CD4-positive, CD25-positive, alpha-beta regulatory T cell (primary cell): Measurements from ENCODE around the gene EPG5. TPM values are rescaled to one million over a fixed set of nuclear protein-coding genes. Genes with fewer than 3 reads are reported as not detected.

ENCODE experiments used
- ATAC-seq, 2 donors: fragments of 150-1000 bp; cut with Tn5 transposase; one replicate each; pipeline ENCODE4 v1.10.0; 2021; ENCODE audit warnings: low read depth in 2 of 2, moderate number of reproducible peaks in 2 of 2, moderate library complexity in 1 of 2
- DNase-seq, 3 donors: peaks; one replicate each; pipeline versions ENCODE4 v3.0.0 to v3.0.0-alpha.2; 2012 to 2022; ENCODE audit warnings: mixed read lengths in 1 of 3
- H3K27ac ChIP-seq: one replicate; pipeline ENCODE4 v1.7.0; 2013; ENCODE audit warnings: mild to moderate bottlenecking, low read length; ENCODE audit not compliant: insufficient read depth, poor library complexity, severe bottlenecking
- H3K27me3 ChIP-seq: one replicate; pipeline ENCODE4 v1.7.0; 2013; ENCODE audit warnings: low read length; ENCODE audit not compliant: control insufficient read depth, insufficient read depth
- H3K36me3 ChIP-seq: one replicate; pipeline ENCODE4 v1.7.0; 2013; ENCODE audit warnings: mild to moderate bottlenecking, low read length, moderate library complexity; ENCODE audit not compliant: control insufficient read depth, insufficient read depth
- H3K4me1 ChIP-seq: 2 replicates; pipeline ENCODE4 v1.7.0; 2013; ENCODE audit warnings: mild to moderate bottlenecking, low read length; ENCODE audit not compliant: insufficient read depth, control insufficient read depth, poor library complexity, severe bottlenecking
- H3K4me3 ChIP-seq: one replicate; pipeline ENCODE4 v1.7.0; 2013; ENCODE audit warnings: low read depth, mild to moderate bottlenecking, low read length, moderate library complexity
- H3K9me3 ChIP-seq, 2 experiments: 1 replicate in 1 of 2; 2 replicates in 1 of 2; pipeline ENCODE4 v1.7.0; 2013; ENCODE audit warnings: low read length in 2 of 2, mild to moderate bottlenecking in 1 of 2, moderate library complexity in 1 of 2; ENCODE audit not compliant: control insufficient read depth in 2 of 2
- H3K27ac Mint-ChIP-seq, 3 donors: one replicate each; pipeline ENCODE4 v1.8.0; 2020 to 2022; ENCODE audit warnings: mild to moderate bottlenecking in 3 of 3, mixed read lengths in 3 of 3, moderate library complexity in 2 of 3
- H3K27me3 Mint-ChIP-seq: one replicate; pipeline ENCODE4 v1.8.0; 2022; ENCODE audit warnings: mild to moderate bottlenecking, mixed read lengths
- H3K36me3 Mint-ChIP-seq: one replicate; pipeline ENCODE4 v1.8.0; 2020; ENCODE audit warnings: mixed read lengths
- H3K4me1 Mint-ChIP-seq, 4 donors: one replicate each; pipeline ENCODE4 v1.8.0; 2020 to 2022; ENCODE audit warnings: mixed read lengths in 4 of 4, mild to moderate bottlenecking in 1 of 4
- H3K4me3 Mint-ChIP-seq, 4 donors: one replicate each; pipeline ENCODE4 v1.8.0; 2020 to 2022; ENCODE audit warnings: mild to moderate bottlenecking in 4 of 4, mixed read lengths in 4 of 4, moderate library complexity in 3 of 4
- H3K9me3 Mint-ChIP-seq, 7 donors: one replicate each; pipeline ENCODE4 v1.8.0; 2020 to 2022; ENCODE audit warnings: mixed read lengths in 7 of 7, mild to moderate bottlenecking in 3 of 7, moderate library complexity in 2 of 7
- polyA plus RNA-seq, 4 donors: library from polyadenylated mRNA; unstranded; fragments of 300-500 nt; fragmentation: Illumina TruSeq; gene quantifications; one replicate each; pipeline ENCODE4 v1.2.3, GENCODE V29; 2021
- total RNA-seq: library from RNA; stranded (reverse); gene quantifications from one replicate; pipeline ENCODE4 v1.2.3, GENCODE V29; 2022

The EPG5 gene, protein sequence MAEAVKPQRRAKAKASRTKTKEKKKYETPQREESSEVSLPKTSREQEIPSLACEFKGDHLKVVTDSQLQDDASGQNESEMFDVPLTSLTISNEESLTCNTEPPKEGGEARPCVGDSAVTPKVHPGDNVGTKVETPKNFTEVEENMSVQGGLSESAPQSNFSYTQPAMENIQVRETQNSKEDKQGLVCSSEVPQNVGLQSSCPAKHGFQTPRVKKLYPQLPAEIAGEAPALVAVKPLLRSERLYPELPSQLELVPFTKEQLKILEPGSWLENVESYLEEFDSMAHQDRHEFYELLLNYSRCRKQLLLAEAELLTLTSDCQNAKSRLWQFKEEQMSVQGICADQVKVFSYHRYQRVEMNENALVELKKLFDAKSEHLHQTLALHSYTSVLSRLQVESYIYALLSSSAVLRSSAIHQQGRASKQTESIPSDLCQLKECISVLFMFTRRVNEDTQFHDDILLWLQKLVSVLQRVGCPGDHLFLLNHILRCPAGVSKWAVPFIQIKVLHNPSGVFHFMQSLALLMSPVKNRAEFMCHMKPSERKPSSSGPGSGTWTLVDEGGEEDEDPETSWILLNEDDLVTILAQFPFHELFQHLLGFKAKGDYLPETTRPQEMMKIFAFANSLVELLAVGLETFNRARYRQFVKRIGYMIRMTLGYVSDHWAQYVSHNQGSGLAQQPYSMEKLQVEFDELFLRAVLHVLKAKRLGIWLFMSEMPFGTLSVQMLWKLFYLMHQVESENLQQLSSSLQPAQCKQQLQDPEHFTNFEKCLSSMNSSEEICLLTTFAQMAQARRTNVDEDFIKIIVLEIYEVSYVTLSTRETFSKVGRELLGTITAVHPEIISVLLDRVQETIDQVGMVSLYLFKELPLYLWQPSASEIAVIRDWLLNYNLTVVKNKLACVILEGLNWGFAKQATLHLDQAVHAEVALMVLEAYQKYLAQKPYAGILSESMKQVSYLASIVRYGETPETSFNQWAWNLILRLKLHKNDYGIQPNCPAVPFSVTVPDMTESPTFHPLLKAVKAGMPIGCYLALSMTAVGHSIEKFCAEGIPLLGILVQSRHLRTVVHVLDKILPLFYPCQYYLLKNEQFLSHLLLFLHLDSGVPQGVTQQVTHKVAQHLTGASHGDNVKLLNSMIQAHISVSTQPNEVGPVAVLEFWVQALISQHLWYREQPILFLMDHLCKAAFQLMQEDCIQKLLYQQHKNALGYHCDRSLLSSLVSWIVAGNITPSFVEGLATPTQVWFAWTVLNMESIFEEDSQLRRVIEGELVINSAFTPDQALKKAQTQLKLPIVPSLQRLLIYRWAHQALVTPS (N-terminal part only)
- 49.8 TPM for total RNA-seq
- 1 to 10 TPM; 4.1 to 6.0 (median 5.2) TPM for polyA plus RNA-seq

DNA sequence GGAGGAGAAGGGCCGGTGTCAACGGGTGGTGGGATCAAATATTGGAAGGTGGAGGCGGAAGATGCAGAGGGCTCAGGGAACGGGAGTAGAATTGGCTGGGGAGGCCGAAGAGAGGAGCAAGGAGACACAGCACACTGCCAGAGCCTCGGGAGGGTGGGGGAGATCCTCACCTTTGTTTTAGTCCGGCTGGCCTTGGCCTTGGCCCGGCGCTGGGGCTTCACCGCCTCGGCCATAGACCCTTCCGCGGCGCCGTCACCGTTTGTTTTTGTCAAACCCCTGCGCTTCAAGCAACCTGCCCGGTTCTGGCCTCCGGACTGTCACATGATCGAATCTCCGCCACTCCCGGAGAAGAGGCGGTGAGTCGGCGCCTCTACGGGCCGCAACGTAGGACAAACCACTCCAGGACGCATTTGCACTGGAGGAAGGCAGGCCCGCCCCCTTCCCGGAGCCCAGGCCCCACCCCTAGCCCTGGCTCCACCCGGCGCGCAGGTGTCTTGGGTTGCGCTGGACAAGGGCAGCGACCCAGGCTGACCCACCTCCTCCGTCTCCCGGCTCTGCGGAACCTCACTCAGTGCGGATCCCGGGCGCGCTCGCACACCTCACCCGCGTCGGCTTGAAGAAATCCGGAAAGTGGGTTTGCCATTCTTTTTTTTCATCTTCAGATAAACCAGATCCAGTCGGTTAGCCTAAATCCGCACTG lies at the start of gene EPG5:
Gene EPG5 (minus strand): TSS at position 323 of the 700 bp plus-strand sequence. CDS start 90 bp downstream, at position 233.
- Histone ChIP-seq H3K36me3 (peaks cover 5% of the 10 kb centered on the region), H3K4me1 (peaks cover 33% of the 10 kb centered on the region), H3K27me3 (no peaks in the 10 kb centered on the region), H3K4me3 (peak within 1 kb of the TSS; percentile 90), H3K9me3 (no peaks in the 10 kb centered on the region), H3K27ac (peak within 1 kb of the TSS; percentile 59)
- H3K27ac Mint-ChIP-seq, result peak within 1 kb of the TSS; percentile 90 to 97 (median 96)
- DNase-seq (peak; percentile 85 to 96 (median 90)), ATAC-seq (peak; percentile 94 to 97)
- no peaks in the 10 kb centered on the region for H3K9me3 Mint-ChIP-seq
- H3K27me3 Mint-ChIP-seq, result peaks cover 8% of the 10 kb centered on the region
- H3K36me3 Mint-ChIP-seq, result peaks cover 11% of the 10 kb centered on the region
- peaks cover 23 to 54% (median 41%) of the 10 kb centered on the region in 4 donors for H3K4me1 Mint-ChIP-seq
- H3K4me3 Mint-ChIP-seq, result peak within 1 kb of the TSS; percentile 98 to 100 (median 99)

DNA sequence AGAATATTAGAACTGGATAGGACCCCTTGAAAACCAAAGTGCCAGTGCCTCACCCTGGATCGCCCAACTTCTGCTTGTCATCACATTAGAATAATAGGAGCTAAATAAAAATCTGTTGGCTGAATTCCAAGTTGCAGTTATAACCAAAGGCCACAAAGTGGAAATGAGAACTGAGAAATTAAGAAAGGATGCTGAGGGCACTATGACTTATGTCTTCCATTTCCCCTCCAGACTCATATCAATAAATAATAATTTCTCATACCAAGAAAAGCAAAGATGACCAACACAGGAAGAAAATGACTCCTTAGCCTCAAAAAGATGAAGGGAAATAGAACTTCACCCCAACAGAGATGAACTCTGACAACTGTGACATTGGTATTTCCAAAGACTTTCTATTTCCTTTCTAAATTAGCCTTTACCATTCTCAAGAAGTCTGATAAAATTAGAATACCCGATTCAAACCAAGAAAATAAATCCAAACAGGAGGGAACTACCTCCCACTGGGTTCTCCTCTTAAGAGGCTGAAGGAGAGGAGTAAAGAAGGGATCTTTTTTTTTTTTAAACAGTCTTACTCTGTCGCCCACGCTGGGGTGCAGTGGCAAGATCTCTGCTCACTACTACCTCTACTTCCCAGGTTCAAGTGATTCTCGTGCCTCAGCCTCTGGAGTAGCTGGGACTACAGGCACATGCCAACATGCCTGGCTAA lies 46.5 kb upstream of the EPG5 start:
- ATAC-seq (no peak), DNase-seq (peak in 1 of 3 donors; percentile 24)
- Mint-ChIP-seq H3K4me3 (no peak overlapping the region), H3K36me3 (peaks cover 22% of the 10 kb centered on the region), H3K27ac (no peak overlapping the region), H3K4me1 (peaks cover 0 to 6% (median 4%) of the 10 kb centered on the region in 4 donors), H3K9me3 (peaks cover 0 to 1% (median 0%) of the 10 kb centered on the region in 7 donors), H3K27me3 (peaks cover 6% of the 10 kb centered on the region)
- H3K4me1 ChIP-seq, result no peaks in the 10 kb centered on the region
- no peak overlapping the region for H3K27ac ChIP-seq
- H3K4me3 ChIP-seq, result no peak overlapping the region
- no peaks in the 10 kb centered on the region for H3K9me3 ChIP-seq
- peaks cover 9% of the 10 kb centered on the region for H3K36me3 ChIP-seq
- no peaks in the 10 kb centered on the region for H3K27me3 ChIP-seq

- DNase-seq, result no peak
- H3K4me1 ChIP-seq, result no peaks in the 10 kb centered on the region
- H3K27me3 Mint-ChIP-seq, result no peaks in the 10 kb centered on the region
- peaks cover 0 to 1% (median 0%) of the 10 kb centered on the region in 7 donors for H3K9me3 Mint-ChIP-seq
- H3K36me3 Mint-ChIP-seq, result peaks cover 25% of the 10 kb centered on the region
- ATAC-seq, result no peak
- H3K27me3 ChIP-seq, result no peaks in the 10 kb centered on the region
- no peak overlapping the region for H3K27ac Mint-ChIP-seq
- no peaks in the 10 kb centered on the region for H3K9me3 ChIP-seq
- no peak overlapping the region for H3K4me3 ChIP-seq
- H3K27ac ChIP-seq, result no peak overlapping the region
- no peak overlapping the region for H3K4me3 Mint-ChIP-seq
- peaks cover 0 to 9% (median 4%) of the 10 kb centered on the region in 4 donors for H3K4me1 Mint-ChIP-seq
- peaks cover 9% of the 10 kb centered on the region for H3K36me3 ChIP-seq
Observed at GRCh38 chr18:46010676-46011075, 43.5 kb upstream of the EPG5 start.

DNA sequence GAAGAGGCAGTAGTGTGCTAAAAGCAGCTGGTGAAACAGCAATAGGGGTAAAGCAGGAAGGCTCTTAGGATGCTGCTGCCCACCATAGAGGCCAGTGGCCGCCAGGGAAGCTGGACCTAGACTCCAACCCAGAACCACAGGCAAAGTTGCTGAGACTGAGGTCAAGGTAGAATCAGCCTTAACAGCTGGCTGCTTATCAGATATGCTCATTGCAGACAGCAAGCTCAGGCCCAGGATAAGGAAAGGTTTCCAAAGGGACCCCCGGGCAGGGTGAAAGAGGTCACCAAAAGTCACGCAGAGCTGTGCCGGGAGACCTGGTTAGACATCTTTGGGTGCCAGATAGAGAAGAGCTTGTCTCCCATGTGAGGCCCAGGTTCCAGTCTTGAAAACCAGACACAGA lies 42.9 kb upstream of the EPG5 start:
- Mint-ChIP-seq H3K27me3 (no peaks in the 10 kb centered on the region), H3K36me3 (peaks cover 26% of the 10 kb centered on the region), H3K4me3 (no peak overlapping the region), H3K27ac (no peak overlapping the region), H3K4me1 (peaks cover 0 to 9% (median 4%) of the 10 kb centered on the region in 4 donors), H3K9me3 (peaks cover 0 to 1% (median 0%) of the 10 kb centered on the region in 7 donors)
- no peak overlapping the region for H3K27ac ChIP-seq
- peaks cover 9% of the 10 kb centered on the region for H3K36me3 ChIP-seq
- no peak overlapping the region for H3K4me3 ChIP-seq
- ATAC-seq (no peak), DNase-seq (no peak)
- no peaks in the 10 kb centered on the region for H3K9me3 ChIP-seq
- H3K27me3 ChIP-seq, result no peaks in the 10 kb centered on the region
- no peaks in the 10 kb centered on the region for H3K4me1 ChIP-seq

DNA sequence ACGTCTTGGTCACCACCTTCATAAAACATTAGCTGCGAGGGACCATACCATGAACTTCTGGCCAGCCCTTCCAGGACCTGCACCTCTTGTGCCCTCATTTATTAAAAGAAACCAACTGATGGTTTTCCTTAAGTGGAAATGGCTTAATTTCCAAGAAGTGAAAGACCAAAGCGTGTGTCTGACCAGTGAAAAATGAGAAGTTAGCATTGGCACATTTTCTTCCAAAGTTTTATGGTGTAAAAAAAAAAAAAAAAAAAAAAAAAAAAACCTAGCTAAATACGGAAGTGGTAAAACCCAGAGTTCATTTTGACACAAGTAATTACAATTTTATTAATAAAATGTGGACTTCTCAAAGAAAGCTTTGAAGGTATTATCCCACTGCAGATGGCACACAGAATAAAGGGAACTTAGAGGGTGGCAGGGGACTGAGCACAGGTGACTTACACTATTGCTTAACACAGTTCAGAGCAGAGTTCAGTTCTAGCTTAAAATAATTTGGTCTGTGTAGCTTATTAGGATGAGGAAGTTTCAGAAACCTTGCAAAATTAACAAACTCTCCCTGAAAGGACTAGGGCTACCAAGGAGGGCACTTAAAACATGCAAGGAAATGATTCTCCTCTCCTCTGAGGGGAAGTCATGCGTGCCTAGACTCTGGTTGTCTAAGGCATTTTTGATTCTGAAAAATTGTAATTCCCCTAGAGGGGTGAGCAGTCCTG lies 42.2 kb upstream of the EPG5 start:
- ATAC-seq (no peak), DNase-seq (no peak)
- Histone ChIP-seq H3K27ac (no peak overlapping the region), H3K4me1 (no peaks in the 10 kb centered on the region), H3K27me3 (no peaks in the 10 kb centered on the region), H3K36me3 (peaks cover 9% of the 10 kb centered on the region), H3K9me3 (no peaks in the 10 kb centered on the region), H3K4me3 (no peak overlapping the region)
- H3K4me1 Mint-ChIP-seq, result peaks cover 0 to 9% (median 4%) of the 10 kb centered on the region in 4 donors
- H3K27me3 Mint-ChIP-seq, result no peaks in the 10 kb centered on the region
- H3K9me3 Mint-ChIP-seq, result peaks cover 0 to 1% (median 0%) of the 10 kb centered on the region in 7 donors
- H3K4me3 Mint-ChIP-seq, result no peak overlapping the region
- H3K27ac Mint-ChIP-seq, result no peak overlapping the region
- peaks cover 25% of the 10 kb centered on the region for H3K36me3 Mint-ChIP-seq

DNA sequence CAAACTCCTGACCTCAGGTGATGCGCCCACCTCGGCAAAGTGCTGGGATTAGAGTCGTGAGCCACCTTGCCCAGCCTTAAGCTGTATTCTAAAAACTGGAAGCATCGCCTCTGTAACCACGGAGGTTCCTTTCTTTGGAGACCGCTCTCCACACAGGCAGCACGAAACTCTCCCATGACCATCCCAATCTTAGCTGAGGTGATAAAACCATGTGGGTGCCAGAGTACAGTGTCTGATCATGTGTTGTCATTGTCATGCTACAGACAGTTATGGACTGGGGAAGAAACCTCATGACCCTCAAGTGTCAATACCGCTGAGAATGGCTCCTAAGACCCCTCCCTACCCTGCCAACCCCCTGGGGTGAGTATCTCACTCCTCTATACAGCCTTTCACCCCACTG lies 41.4 kb upstream of the EPG5 start:
- no peak for DNase-seq
- H3K27ac Mint-ChIP-seq, result no peak overlapping the region
- Histone ChIP-seq H3K27ac (no peak overlapping the region), H3K9me3 (no peaks in the 10 kb centered on the region), H3K36me3 (peaks cover 9% of the 10 kb centered on the region), H3K27me3 (no peaks in the 10 kb centered on the region), H3K4me1 (no peaks in the 10 kb centered on the region), H3K4me3 (no peak overlapping the region)
- peaks cover 25% of the 10 kb centered on the region for H3K36me3 Mint-ChIP-seq
- no peak overlapping the region for H3K4me3 Mint-ChIP-seq
- peaks cover 0 to 1% (median 0%) of the 10 kb centered on the region in 7 donors for H3K9me3 Mint-ChIP-seq
- no peaks in the 10 kb centered on the region for H3K27me3 Mint-ChIP-seq
- ATAC-seq, result no peak
- H3K4me1 Mint-ChIP-seq, result peaks cover 0 to 4% (median 2%) of the 10 kb centered on the region in 4 donors
